Loucy (cell line): ENCODE measurements around the gene CAMK2G.
"Not testable (repeated sequence)": the region's sequence is repeated elsewhere in the genome, so short reads cannot be mapped to it uniquely, and the experiment has no call there.

ENCODE experiments used
- H2AFZ ChIP-seq: fragments of 200-600 bp; sonication (generic); 2 replicates; pipeline ENCODE4 v1.6.0; 2016; ENCODE audit warnings: antibody characterized with exemption, mild to moderate bottlenecking, low read length, moderate library complexity
- H3F3A ChIP-seq: fragments of 200-600 bp; 2 replicates; pipeline ENCODE4 v1.6.0; 2016; ENCODE audit warnings: antibody characterized with exemption, low read depth, mild to moderate bottlenecking
- H3K27me3 ChIP-seq: fragments of 200-600 bp; sonication (generic); 2 replicates; pipeline ENCODE4 v1.6.1; 2014; ENCODE audit warnings: low read length, mild to moderate bottlenecking; ENCODE audit not compliant: insufficient read depth, poor library complexity, severe bottlenecking
- H3K36me3 ChIP-seq: fragments of 200-600 bp; sonication (generic); 2 replicates; pipeline ENCODE4 v1.6.1; 2016; ENCODE audit warnings: low read length; ENCODE audit not compliant: insufficient read depth
- H3K4me1 ChIP-seq: fragments of 200-600 bp; sonication (generic); 2 replicates; pipeline ENCODE4 v1.5.1; 2014; ENCODE audit warnings: low read length, mild to moderate bottlenecking; ENCODE audit not compliant: insufficient read depth, poor library complexity, severe bottlenecking
- H3K4me2 ChIP-seq: fragments of 200-600 bp; sonication (generic); 2 replicates; pipeline ENCODE4 v1.6.0; 2014; ENCODE audit warnings: antibody characterized with exemption, low read length, low read depth, mild to moderate bottlenecking; ENCODE audit not compliant: poor library complexity, severe bottlenecking
- H3K4me3 ChIP-seq: fragments of 200-600 bp; sonication (generic); 2 replicates; pipeline ENCODE4 v1.5.1; 2014; ENCODE audit warnings: low read length, mild to moderate bottlenecking, mixed read lengths; ENCODE audit not compliant: poor library complexity, severe bottlenecking
- H3K79me2 ChIP-seq: fragments of 200-600 bp; sonication (generic); 2 replicates; pipeline ENCODE4 v1.6.1; 2014; ENCODE audit warnings: low read length; ENCODE audit not compliant: insufficient read depth
- H3K9ac ChIP-seq: fragments of 200-600 bp; sonication (generic); 2 replicates; pipeline ENCODE4 v1.6.0; 2014; ENCODE audit warnings: mild to moderate bottlenecking, low read depth, low read length, moderate library complexity; ENCODE audit not compliant: poor library complexity, severe bottlenecking
- H3K9me2 ChIP-seq: fragments of 200-600 bp; sonication (generic); replicated peaks from 2 replicates; pipeline ENCODE4 v1.6.1; 2016; ENCODE audit warnings: low read depth, low read length, mixed read lengths
- H3K9me3 ChIP-seq: fragments of 200-600 bp; sonication (generic); 2 replicates; pipeline ENCODE4 v1.6.1; 2014; ENCODE audit warnings: mild to moderate bottlenecking, antibody characterized with exemption, low read length, low read depth; ENCODE audit not compliant: insufficient read depth
- H4K20me1 ChIP-seq: fragments of 200-600 bp; sonication (generic); 2 replicates; pipeline ENCODE4 v1.6.0; 2014; ENCODE audit warnings: antibody characterized with exemption, low read length, mild to moderate bottlenecking; ENCODE audit not compliant: insufficient read depth, poor library complexity, severe bottlenecking
- CTCF ChIP-seq: fragments of 200-600 bp; sonication (generic); conservative IDR thresholded peaks from 2 replicates; pipeline ENCODE4 v1.5.1; 2014; ENCODE audit warnings: mild to moderate bottlenecking, antibody characterized with exemption, low read length
- EZH2phosphoT487 ChIP-seq: fragments of 200-600 bp; IDR thresholded peaks from 2 replicates; pipeline ENCODE4 v1.6.1; 2018; ENCODE audit warnings: antibody characterized with exemption, mild to moderate bottlenecking, moderate library complexity, borderline replicate concordance

The CAMK2G gene

GRCh38 chr10:73838008-73838567 is 36.3 kb downstream of the CAMK2G start:
- no peak overlapping the region for H3K4me3 ChIP-seq
- H3K27me3 ChIP-seq: no peaks in the 10 kb centered on the region
- H3K9me2 ChIP-seq: no peaks in the 10 kb centered on the region
- peaks cover 76% of the 10 kb centered on the region; the same call in 1 of the 2 replicates for H3K36me3 ChIP-seq
- no peaks in the 10 kb centered on the region for H3K79me2 ChIP-seq
- no peaks in the 10 kb centered on the region for H3F3A ChIP-seq
- no peak overlapping the region for H3K9ac ChIP-seq
- no peak overlapping the region for H2AFZ ChIP-seq
- peaks cover 4% of the 10 kb centered on the region for H4K20me1 ChIP-seq
- no peak overlapping the region for H3K4me2 ChIP-seq
- no peaks in the 10 kb centered on the region for H3K4me1 ChIP-seq
- no peak for TF ChIP-seq CTCF
- TF ChIP-seq EZH2phosphoT487: no peak
- H3K9me3 ChIP-seq: no peaks in the 10 kb centered on the region

GRCh38 chr10:73837072-73837471 is 37.3 kb downstream of the CAMK2G start:
- Histone ChIP-seq H2AFZ (no peak overlapping the region), H3K9ac (no peak overlapping the region), H3K9me3 (no peaks in the 10 kb centered on the region), H3K27me3 (no peaks in the 10 kb centered on the region), H3K4me3 (no peak overlapping the region), H3K4me1 (no peaks in the 10 kb centered on the region), H4K20me1 (peaks cover 4% of the 10 kb centered on the region), H3K79me2 (no peaks in the 10 kb centered on the region), H3F3A (no peaks in the 10 kb centered on the region), H3K9me2 (no peaks in the 10 kb centered on the region), H3K4me2 (no peak overlapping the region), H3K36me3 (peaks cover 66% of the 10 kb centered on the region; the same call in 1 of the 2 replicates)
- TF ChIP-seq EZH2phosphoT487 (no peak), CTCF (no peak)

- Histone ChIP-seq H3K4me3 (no peak overlapping the region), H2AFZ (no peak overlapping the region), H3K9ac (no peak overlapping the region), H3K79me2 (no peaks in the 10 kb centered on the region), H3K4me2 (no peak overlapping the region), H3K36me3 (peaks cover 60% of the 10 kb centered on the region; the same call in 1 of the 2 replicates), H4K20me1 (peaks cover 4% of the 10 kb centered on the region), H3K9me3 (no peaks in the 10 kb centered on the region), H3F3A (no peaks in the 10 kb centered on the region), H3K9me2 (no peaks in the 10 kb centered on the region), H3K27me3 (no peaks in the 10 kb centered on the region), H3K4me1 (no peaks in the 10 kb centered on the region)
- TF ChIP-seq CTCF (no peak), EZH2phosphoT487 (no peak)
Measured at GRCh38 chr10:73836427-73836980, 37.9 kb downstream of the CAMK2G start.

DNA sequence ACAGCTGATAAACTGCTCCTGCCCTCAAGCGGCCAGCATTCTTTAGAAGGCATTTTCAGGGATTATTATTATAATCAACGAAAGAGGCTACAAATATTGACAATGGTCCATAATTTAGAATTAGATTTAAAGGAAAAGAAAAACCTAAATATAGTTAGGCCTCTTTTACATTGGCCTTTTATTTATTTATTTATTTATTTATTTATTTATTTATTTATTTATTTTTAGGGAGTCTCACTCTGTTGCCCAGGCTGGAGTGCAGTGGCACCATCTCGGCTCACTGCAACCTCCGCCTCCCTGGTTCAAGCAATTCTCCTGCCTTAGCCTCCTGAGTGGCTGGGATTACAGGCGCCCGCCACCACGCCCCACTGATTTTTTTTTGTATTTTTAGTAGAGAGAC is 45.3 kb downstream of the CAMK2G start:
- not testable (repeated sequence) for H3K79me2 ChIP-seq, H3K9me2 ChIP-seq, H3F3A ChIP-seq, H3K9me3 ChIP-seq, H3K4me2 ChIP-seq, H3K4me3 ChIP-seq, H3K27me3 ChIP-seq, H4K20me1 ChIP-seq, H2AFZ ChIP-seq, H3K9ac ChIP-seq, H3K4me1 ChIP-seq
- peaks cover 54% of the 10 kb centered on the region; the same call in 1 of the 2 replicates for H3K36me3 ChIP-seq
